HFFc6 (cell line): ENCODE measurements around the gene MEG3. TPM values are rescaled to one million over a fixed set of nuclear protein-coding genes. Genes with fewer than 3 reads are reported as not detected.
"Not testable (repeated sequence)": the region's sequence is repeated elsewhere in the genome, so short reads cannot be mapped to it uniquely, and the experiment has no call there.

Experiments
- DNase-seq: peaks from one replicate; pipeline ENCODE4 v3.0.0-alpha.2; 2018
- H3K27ac Mint-ChIP-seq: 2 replicates; pipeline ENCODE4 v1.8.0; 2020; ENCODE audit warnings: mild to moderate bottlenecking, mixed read lengths
- H3K27me3 Mint-ChIP-seq: 2 replicates; pipeline ENCODE4 v1.8.0; 2021; ENCODE audit warnings: mild to moderate bottlenecking, moderate library complexity, mixed read lengths; ENCODE audit not compliant: insufficient read depth
- H3K36me3 Mint-ChIP-seq: 2 replicates; pipeline ENCODE4 v1.8.0; 2021; ENCODE audit warnings: low read depth, mixed read lengths
- H3K4me1 Mint-ChIP-seq: 2 replicates; pipeline ENCODE4 v1.8.0; 2020; ENCODE audit warnings: low read depth, mixed read lengths
- H3K4me3 Mint-ChIP-seq: 2 replicates; pipeline ENCODE4 v1.8.0; 2020; ENCODE audit warnings: mild to moderate bottlenecking, moderate library complexity, mixed read lengths
- H3K9me3 Mint-ChIP-seq: 2 replicates; pipeline ENCODE4 v1.8.0; 2020; ENCODE audit warnings: mild to moderate bottlenecking, mixed read lengths
- CTCF ChIP-seq: fragments of 200-600 bp; sonication (generic); IDR thresholded peaks from 2 replicates; pipeline ENCODE4 v1.5.0; 2021; ENCODE audit warnings: antibody characterized with exemption, mild to moderate bottlenecking
- total RNA-seq, 6 experiments: library from RNA; stranded (reverse); fragmentation: NEBNext Ultra II Directional; extraction: Animal tissue kit (Norgen Biotek cat#: 25700); gene quantifications; 2 replicates in 1 of 6; 3 replicates in 5 of 6; pipeline ENCODE4 v1.2.3, GENCODE V29; 2021

MEG3 gene
- total RNA-seq, 6 experiments from 2014 or later: 151 to 262 (median 250) TPM

GRCh38 chr14:100800041-100800440 is 25.9 kb upstream of the MEG3 start:
- H3K4me3 Mint-ChIP-seq: no peak overlapping the region
- H3K9me3 Mint-ChIP-seq: no peaks in the 10 kb centered on the region
- no peak for TF ChIP-seq CTCF
- H3K27ac Mint-ChIP-seq: no peak overlapping the region
- no peaks in the 10 kb centered on the region for H3K36me3 Mint-ChIP-seq
- no peak for DNase-seq
- H3K27me3 Mint-ChIP-seq: peaks cover 45% of the 10 kb centered on the region
- no peaks in the 10 kb centered on the region for H3K4me1 Mint-ChIP-seq

GRCh38 chr14:100801433-100801832 is 24.5 kb upstream of the MEG3 start:
- not testable (repeated sequence) for H3K27ac Mint-ChIP-seq, H3K4me3 Mint-ChIP-seq, H3K4me1 Mint-ChIP-seq, DNase-seq, H3K9me3 Mint-ChIP-seq, H3K36me3 Mint-ChIP-seq
- peaks cover 43% of the 10 kb centered on the region for H3K27me3 Mint-ChIP-seq

- Mint-ChIP-seq H3K36me3 (no peaks in the 10 kb centered on the region), H3K4me1 (no peaks in the 10 kb centered on the region), H3K27me3 (peaks cover 45% of the 10 kb centered on the region), H3K9me3 (no peaks in the 10 kb centered on the region), H3K27ac (no peak overlapping the region), H3K4me3 (no peak overlapping the region)
- no peak for DNase-seq
- TF ChIP-seq CTCF: no peak
These were observed 23.7 kb upstream of the MEG3 start for GRCh38 chr14:100802179-100802578.

GRCh38 chr14:100802766-100803165 is 23.2 kb upstream of the MEG3 start:
- Mint-ChIP-seq H3K4me1 (no peaks in the 10 kb centered on the region), H3K27ac (no peak overlapping the region), H3K4me3 (no peak overlapping the region), H3K9me3 (peaks cover 3% of the 10 kb centered on the region), H3K27me3 (peaks cover 46% of the 10 kb centered on the region), H3K36me3 (no peaks in the 10 kb centered on the region)
- no peak for DNase-seq
- no peak for TF ChIP-seq CTCF

- no peak overlapping the region for H3K27ac Mint-ChIP-seq
- peaks cover 4% of the 10 kb centered on the region; the same call in 1 of the 2 replicates for H3K36me3 Mint-ChIP-seq
- no peaks in the 10 kb centered on the region for H3K4me1 Mint-ChIP-seq
- peaks cover 8% of the 10 kb centered on the region for H3K9me3 Mint-ChIP-seq
- no peak overlapping the region for H3K4me3 Mint-ChIP-seq
- no peak for DNase-seq
- no peak for TF ChIP-seq CTCF
- H3K27me3 Mint-ChIP-seq: peaks cover 45% of the 10 kb centered on the region
These were observed 22.7 kb upstream of the MEG3 start for GRCh38 chr14:100803226-100803625.

- Mint-ChIP-seq H3K4me3 (no peak overlapping the region), H3K36me3 (peaks cover 8% of the 10 kb centered on the region; the same call in 1 of the 2 replicates), H3K4me1 (no peaks in the 10 kb centered on the region), H3K27ac (no peak overlapping the region), H3K27me3 (peaks cover 44% of the 10 kb centered on the region), H3K9me3 (peaks cover 12% of the 10 kb centered on the region)
- TF ChIP-seq CTCF: no peak
- no peak for DNase-seq
These were observed 22.2 kb upstream of the MEG3 start for GRCh38 chr14:100803676-100804075.
